Measurements from ENCODE around the gene LIMS1.

DNA sequence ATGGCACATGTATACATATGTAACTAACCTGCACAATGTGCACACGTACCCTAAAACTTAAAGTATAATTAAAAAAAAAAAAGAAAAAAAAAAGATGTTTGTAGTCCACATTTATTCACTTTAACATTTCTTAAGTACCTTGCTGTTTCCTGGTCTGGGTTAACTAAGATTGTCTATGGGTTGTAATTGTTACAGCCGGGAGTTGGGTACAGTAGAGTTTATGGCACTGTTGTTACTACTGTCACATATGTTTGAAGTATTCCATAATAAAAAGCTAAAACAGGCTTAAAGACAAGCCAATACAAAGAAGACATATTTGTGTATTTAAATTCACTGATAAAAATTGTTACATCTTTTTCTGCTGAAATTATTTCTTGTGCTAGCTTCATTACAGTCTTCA, 49.0 kb upstream of the LIMS1 start:
- no peak for TF ChIP-seq EZH2 (IDR thresholded peaks at IDR 0.05; ENCODE audit: borderline replicate concordance, low read depth, low read length, severe bottlenecking)
- TF ChIP-seq POLR2A (IDR thresholded peaks at IDR 0.05; ENCODE audit: low read depth, low read length): no peak
- TF ChIP-seq, protein P1, sequence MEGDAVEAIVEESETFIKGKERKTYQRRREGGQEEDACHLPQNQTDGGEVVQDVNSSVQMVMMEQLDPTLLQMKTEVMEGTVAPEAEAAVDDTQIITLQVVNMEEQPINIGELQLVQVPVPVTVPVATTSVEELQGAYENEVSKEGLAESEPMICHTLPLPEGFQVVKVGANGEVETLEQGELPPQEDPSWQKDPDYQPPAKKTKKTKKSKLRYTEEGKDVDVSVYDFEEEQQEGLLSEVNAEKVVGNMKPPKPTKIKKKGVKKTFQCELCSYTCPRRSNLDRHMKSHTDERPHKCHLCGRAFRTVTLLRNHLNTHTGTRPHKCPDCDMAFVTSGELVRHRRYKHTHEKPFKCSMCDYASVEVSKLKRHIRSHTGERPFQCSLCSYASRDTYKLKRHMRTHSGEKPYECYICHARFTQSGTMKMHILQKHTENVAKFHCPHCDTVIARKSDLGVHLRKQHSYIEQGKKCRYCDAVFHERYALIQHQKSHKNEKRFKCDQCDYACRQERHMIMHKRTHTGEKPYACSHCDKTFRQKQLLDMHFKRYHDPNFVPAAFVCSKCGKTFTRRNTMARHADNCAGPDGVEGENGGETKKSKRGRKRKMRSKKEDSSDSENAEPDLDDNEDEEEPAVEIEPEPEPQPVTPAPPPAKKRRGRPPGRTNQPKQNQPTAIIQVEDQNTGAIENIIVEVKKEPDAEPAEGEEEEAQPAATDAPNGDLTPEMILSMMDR (IDR thresholded peaks at IDR 0.05; ENCODE audit: extremely low read depth in 1 of 2, insufficient read depth in 1 of 2, low read depth in 1 of 2, low read length in 2 of 2): no peak
- no peak for TF ChIP-seq POLR2AphosphoS5 (IDR thresholded peaks at IDR 0.05; ENCODE audit: insufficient read depth, low read depth, low read length)
- TF ChIP-seq, protein P2, sequence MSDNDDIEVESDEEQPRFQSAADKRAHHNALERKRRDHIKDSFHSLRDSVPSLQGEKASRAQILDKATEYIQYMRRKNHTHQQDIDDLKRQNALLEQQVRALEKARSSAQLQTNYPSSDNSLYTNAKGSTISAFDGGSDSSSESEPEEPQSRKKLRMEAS (IDR thresholded peaks at IDR 0.05; ENCODE audit: insufficient read depth, insufficient read length): no peak

Measured in endothelial cell of umbilical vein (primary cell).